ENCODE data around the gene KLF4. TPM values are rescaled to one million over a fixed set of nuclear protein-coding genes. Genes with fewer than 3 reads are reported as not detected.

KLF4 gene
- total and polyA plus RNA-seq, 9 donors, result 29.2 to 138 (median 46.7) TPM

DNA sequence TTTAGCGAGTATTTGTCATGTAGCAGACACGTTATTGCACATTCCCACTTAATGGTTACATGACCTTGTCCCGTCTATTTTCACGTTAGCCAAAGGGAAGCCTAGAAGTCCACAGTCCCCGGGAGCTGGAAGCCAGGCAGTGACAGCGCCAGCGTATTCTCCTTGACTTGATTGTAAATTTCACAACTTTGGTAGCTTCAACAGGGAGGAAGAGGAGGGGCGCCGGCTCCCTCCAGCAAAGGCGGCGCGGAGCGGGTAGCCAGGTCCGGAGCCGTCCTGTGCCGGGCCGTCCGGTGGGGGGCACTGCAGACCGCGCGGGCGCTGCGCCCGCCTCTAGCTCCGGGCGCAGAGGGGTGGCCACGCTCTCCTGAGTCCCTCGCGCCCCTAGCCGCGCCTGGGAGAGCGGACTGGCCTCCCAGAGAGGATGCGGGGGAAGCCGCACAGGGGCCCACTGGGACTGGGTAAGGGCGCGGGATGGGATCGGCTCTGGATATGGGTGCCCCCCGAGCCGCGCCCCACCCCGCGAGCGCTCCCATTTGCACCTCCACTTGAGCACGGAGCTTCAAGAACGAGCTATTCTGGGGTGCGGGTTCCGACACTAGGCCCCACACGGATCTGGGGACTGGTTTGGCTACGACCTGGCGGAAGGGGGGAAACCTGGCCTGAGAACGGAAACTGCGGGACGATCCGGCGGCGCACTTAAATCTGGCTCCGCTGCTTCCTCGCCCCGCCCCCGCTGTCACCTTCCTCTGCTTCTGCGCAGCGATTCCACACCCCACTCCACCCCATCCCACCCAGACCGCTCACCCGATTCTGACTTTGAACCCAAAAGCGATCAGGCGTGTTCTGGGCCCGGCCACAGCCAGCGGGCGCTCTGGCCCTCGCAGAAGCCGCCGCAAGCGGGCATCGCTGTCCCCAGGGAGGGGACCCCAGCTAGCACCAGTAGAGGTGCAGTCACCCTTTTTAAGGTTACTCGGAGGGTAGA, 23.8 kb downstream of the KLF4 start:
- no peak overlapping the region for H3K27ac ChIP-seq
- no peaks in the 10 kb centered on the region for H3K36me3 ChIP-seq
- WGBS, 3 donors, result 2 to 5% (median 4%) methylated on average over 69 to 75 of the region's 75 CpGs
- TF ChIP-seq POLR2A (IDR thresholded peaks at IDR 0.05) (no peak), EP300 (IDR thresholded peaks at IDR 0.05) (no peak), CTCF (IDR thresholded peaks at IDR 0.05) (peak; percentile 85 to 90 (median 85))
- peak overlapping the region; percentile 44 for H3K4me3 ChIP-seq
- peak; percentile 65 to 85 (median 77) for DNase-seq
- intact Hi-C loops (cut with DNase I), result loop anchor here in 3 of 4 donors (5.0 to 10.0 kb wide), 3 partner anchors 969 to 1102 kb away; no protein-coding TSS in a partner anchor
- H3K27me3 ChIP-seq, result no peaks in the 10 kb centered on the region
- no peaks in the 10 kb centered on the region for H3K4me1 ChIP-seq (ENCODE audit: insufficient read depth)
- H3K9me3 ChIP-seq, result no peaks in the 10 kb centered on the region

- no peaks in the 10 kb centered on the region for H3K36me3 ChIP-seq
- no peak for TF ChIP-seq CTCF (IDR thresholded peaks at IDR 0.05)
- TF ChIP-seq EP300 (IDR thresholded peaks at IDR 0.05), result no peak
- TF ChIP-seq POLR2A (IDR thresholded peaks at IDR 0.05), result no peak
- intact Hi-C loops (cut with DNase I), result loop anchor here in 3 of 4 donors (10.0 kb wide), 2 partner anchors 970 to 1100 kb away; no protein-coding TSS in a partner anchor
- no peak for DNase-seq
- H3K27me3 ChIP-seq, result no peaks in the 10 kb centered on the region
- no peaks in the 10 kb centered on the region for H3K4me1 ChIP-seq (ENCODE audit: insufficient read depth)
- H3K27ac ChIP-seq, result no peak overlapping the region
- no peaks in the 10 kb centered on the region for H3K9me3 ChIP-seq
- no peak overlapping the region for H3K4me3 ChIP-seq
These were observed 25.1 kb downstream of the KLF4 start for GRCh38 chr9:107464516-107464915.

- Histone ChIP-seq H3K27ac (no peak overlapping the region), H3K4me3 (no peak overlapping the region), H3K36me3 (no peaks in the 10 kb centered on the region), H3K4me1 (ENCODE audit: insufficient read depth) (no peaks in the 10 kb centered on the region), H3K9me3 (no peaks in the 10 kb centered on the region), H3K27me3 (no peaks in the 10 kb centered on the region)
- intact Hi-C loops (cut with DNase I), result loop anchor here in 3 of 4 donors (10.0 kb wide), 2 partner anchors 972 to 1102 kb away; no protein-coding TSS in a partner anchor
- WGBS, 3 donors, result 56 to 62% (median 57%) methylated on average over 4 of the region's 4 CpGs
- no peak for DNase-seq
- TF ChIP-seq POLR2A (IDR thresholded peaks at IDR 0.05), result no peak
- TF ChIP-seq EP300 (IDR thresholded peaks at IDR 0.05), result no peak
- no peak for TF ChIP-seq CTCF (IDR thresholded peaks at IDR 0.05)
These were observed 26.9 kb downstream of the KLF4 start for GRCh38 chr9:107462691-107463090.

DNA sequence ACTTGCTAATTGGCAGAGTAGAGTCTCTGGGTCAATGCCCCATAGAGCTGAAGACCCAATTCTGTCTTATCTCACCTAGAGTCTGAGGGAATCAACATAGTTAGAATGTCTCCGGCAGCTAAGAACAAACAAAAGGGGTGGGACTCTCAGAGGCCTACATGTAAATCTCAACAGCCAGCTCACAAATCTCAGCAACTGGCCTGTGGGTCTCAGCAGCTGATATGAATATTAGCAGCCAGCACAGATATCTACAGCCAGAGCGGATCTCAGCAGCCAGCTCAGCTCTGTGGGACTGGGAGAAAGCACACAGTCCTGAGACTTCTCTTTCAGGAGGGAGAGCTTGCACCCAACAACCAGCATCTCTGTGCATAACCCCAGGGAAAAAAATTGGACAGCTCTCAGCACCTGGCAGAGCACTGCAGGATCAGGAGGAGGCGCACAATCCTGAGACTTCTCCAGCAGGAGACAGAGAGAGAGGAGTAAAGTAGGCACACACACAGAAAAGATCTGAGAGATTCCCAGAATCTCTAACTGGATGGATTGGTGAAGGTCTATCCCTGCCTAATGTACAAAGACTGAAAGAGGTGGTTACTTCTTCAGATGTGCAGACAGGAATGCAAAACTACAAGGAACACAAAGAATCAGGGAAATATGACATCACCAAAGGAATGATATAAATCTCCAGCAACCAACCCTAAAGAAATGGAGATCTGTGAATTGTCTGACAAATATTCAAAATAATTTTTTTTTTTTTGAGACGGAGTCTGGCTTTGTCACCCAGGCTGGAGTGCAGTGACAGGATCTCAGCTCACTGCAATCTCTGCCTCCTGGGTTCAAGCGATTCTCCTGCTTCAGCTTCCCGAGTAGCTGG, 29.2 kb downstream of the KLF4 start:
- Histone ChIP-seq H3K4me3 (no peak overlapping the region), H3K4me1 (ENCODE audit: insufficient read depth) (no peaks in the 10 kb centered on the region), H3K9me3 (no peaks in the 10 kb centered on the region), H3K27ac (no peak overlapping the region), H3K36me3 (no peaks in the 10 kb centered on the region), H3K27me3 (no peaks in the 10 kb centered on the region)
- 75 to 81% (median 80%) methylated on average over 6 of the region's 6 CpGs for WGBS, 3 donors
- no peak for TF ChIP-seq CTCF (IDR thresholded peaks at IDR 0.05)
- no peak for TF ChIP-seq POLR2A (IDR thresholded peaks at IDR 0.05)
- no peak for TF ChIP-seq EP300 (IDR thresholded peaks at IDR 0.05)
- no peak for DNase-seq
- intact Hi-C loops (cut with DNase I), result loop anchor here in 3 of 4 donors (10.0 kb wide), 2 partner anchors 974 to 1104 kb away; no protein-coding TSS in a partner anchor
